HG02798 (cell line): Measurements from ENCODE around the gene HOXA2.

ENCODE experiments used
- ATAC-seq: cut with Tn5 transposase; IDR thresholded peaks from one replicate; pipeline ENCODE4 v1.9.1; 2021; ENCODE audit warnings: mild to moderate bottlenecking; ENCODE audit not compliant: unreplicated experiment, poor library complexity

Gene HOXA2

DNA sequence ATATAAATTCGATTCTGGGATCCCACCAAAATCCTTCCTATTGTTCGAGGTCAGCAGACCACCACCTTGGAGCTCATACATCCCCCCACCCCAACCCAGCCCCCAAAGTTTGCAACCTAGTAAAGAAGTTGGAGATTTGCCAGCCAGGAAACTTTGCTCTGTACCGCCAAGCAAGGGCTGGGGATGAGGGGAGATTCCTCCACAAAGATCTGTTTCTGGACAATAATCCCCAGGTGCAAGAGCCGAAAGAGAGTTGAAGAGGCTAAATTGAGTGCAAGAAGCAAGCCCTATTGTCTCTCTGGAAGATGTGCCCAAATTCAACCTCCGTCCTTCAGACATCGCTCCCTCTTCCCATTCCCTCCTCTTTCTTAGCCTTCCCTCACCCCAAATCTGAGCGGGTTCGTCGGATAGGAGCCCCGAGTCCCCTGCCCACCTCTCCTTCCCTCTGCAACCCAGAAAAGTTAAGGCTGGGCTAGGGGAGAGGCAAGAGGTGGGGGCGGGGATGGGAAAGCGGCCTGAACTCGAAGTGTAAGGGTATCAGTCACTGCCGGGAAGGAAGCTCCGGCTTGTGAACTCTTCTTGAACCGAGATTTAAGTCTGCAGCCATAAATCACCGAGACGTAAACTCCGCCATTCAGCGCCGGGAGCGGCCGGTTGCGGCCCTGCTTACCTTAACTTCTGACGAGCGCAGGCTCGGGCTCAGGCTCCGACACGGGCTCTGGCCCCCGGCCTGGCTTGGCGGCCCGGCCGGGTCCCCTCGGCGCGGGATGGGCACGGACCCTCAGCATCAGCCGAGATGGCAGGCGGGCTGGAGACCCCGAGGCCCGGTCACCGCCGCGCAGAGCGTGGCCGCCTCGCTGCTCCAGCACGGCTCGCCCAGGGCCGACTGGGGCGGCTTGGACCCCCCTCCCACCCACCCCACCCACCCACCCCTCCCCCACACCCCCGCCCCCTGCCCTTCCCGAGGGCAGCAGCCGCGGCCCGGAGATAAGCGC is 10.8 kb upstream of the HOXA2 start:
- no peak for ATAC-seq

DNA sequence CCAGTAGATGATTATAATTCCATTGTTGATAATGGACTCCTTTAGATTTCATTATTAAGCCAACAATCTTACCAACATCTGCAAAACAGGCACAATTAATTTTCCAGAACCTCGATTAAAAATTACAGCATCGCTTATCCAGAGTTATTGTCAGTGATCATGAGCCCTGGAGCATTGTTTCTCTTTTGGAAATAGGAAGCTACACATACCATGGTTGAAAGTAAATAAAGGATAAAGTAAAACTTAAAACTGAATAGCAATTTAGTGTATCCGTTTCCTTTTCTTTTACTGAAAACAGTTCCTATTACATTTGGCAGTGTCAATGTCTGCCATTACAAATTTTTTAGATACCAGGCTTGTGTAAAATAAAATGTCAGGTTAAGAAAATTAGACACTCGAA is 9.9 kb upstream of the HOXA2 start:
- no peak for ATAC-seq

DNA sequence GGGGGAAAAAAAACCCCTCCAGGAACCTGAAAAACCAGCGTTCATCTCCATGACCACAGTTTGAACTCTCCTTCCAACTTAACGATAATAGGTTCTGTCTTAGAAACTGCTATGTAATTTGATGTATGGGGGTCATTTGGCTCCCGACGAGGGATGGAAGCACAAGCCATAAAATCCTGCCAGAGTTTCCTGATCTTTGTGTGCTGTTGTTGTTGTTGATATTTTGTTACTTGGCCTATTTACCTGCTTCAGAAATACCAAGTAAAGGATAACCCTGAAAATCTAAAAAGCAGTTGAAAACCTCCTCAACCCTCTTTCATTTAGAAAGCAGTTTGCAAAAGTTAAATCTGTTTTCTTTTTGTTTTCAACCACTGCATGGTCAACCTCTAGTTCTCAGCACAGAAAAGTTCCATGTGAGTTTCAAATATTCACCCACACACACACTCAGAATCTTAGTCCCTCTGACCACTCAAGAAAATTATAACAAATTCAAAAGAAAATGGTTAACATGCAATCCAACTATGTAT is 9.3 kb upstream of the HOXA2 start:
- no peak for ATAC-seq

DNA sequence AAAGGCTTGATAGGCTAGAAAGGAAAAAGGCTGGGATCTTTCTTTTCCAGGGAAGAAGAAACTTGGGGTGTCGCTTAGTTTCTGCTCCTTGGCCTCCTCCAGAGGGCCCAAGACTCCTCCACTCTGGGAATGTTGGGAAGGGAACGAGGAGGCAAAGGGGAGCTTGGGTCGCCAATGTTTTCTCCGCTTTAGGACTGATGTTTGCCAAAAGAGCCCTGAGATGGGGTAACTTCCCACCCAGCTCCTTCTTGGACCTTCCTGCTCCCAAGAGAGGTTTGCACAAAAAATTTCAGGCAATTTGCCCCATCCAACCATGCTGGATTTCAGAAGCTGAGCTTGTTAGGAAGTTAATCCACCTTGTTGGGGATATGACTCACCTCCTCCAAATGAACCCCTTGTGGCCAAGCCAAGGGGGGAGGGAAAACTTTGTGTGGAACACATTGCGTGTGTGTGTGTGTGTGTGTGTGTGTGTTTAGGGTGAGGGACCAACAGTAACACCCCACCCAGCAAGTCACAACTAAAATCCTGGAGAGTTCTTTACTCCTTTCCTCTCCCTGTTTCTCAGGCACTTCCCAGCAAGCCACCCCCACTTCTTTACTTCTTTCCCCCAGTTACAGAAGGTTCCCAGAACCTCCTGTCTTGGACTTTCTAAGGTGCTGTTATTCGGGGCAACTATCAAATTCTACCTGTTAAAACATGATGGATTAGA is 8.7 kb upstream of the HOXA2 start:
- ATAC-seq: no peak

DNA sequence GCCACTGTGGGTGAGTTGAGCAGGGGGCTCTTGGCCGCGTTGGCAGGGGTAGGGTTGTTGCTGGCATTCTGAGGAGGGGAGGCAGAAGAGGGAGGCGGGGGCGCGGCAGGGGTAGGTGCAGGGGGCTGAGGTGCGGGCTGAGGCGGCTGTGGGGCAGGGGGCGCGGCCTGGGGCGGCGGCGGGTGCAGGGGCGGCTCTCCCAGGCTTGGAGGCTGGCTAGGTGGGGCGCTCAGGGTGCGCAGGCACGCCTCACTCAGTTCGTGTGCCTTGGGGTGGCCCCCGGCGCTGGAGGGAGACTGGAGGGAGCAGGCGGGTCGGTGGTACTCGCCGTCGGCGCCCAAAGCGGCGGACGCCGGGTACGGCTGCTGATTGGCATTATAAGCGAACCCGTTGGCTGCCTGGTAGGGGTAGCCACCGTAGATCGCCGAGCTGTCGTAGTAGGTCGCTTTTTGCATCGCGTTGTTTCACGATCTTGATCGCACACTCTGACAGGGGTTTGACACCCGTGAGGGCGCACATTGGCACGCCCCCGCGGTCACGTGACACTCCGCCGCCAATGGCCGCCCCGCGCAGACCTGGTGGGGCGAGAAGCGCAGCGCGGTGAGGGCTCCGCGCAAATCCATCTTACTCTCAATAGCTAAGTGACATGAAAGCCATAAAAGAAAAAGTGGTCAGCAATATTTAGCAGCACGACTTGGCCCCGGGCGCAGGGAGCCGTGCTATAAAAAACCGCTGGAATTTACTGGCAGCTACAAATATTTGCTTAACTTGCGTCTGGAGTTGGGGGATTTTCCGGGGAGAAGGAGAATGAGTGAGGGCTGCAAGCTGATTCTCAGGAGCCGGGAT is 7.9 kb upstream of the HOXA2 start:
- ATAC-seq: no peak

DNA sequence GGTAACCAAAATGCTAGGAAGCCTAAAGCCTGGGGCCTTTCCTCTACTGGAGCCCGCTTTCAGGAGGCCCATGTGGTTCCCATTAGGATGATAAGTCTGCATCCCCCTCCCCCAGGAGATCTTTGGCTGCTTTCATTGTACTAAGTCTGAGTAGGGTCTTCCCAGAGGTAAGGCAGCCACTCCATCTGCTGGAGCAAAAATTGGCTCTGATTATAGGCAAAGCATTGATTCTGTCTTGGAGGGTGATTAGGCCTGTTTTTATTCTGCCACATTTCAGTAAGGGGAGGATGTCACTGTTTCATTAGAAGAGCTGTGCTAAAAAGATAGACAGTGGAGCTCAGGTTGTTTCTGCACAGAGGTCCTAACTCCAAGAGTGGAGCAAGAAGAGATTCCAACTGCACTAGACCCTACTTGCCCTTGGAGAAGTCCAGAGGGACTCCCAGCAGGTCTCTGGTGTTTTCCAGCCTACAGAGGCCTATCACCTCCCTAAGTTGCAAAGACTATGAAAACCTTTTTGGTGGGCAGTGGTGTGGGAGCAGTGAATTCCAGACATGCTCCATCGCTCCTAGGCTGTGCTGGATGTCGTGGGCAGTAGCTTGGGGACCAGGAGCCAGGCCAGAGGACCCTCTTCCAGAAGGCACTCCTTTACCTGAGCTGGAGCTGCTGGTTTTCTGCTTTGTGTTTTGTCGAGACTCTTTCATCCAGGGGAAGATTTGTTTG is 7.1 kb upstream of the HOXA2 start:
- ATAC-seq: no peak

DNA sequence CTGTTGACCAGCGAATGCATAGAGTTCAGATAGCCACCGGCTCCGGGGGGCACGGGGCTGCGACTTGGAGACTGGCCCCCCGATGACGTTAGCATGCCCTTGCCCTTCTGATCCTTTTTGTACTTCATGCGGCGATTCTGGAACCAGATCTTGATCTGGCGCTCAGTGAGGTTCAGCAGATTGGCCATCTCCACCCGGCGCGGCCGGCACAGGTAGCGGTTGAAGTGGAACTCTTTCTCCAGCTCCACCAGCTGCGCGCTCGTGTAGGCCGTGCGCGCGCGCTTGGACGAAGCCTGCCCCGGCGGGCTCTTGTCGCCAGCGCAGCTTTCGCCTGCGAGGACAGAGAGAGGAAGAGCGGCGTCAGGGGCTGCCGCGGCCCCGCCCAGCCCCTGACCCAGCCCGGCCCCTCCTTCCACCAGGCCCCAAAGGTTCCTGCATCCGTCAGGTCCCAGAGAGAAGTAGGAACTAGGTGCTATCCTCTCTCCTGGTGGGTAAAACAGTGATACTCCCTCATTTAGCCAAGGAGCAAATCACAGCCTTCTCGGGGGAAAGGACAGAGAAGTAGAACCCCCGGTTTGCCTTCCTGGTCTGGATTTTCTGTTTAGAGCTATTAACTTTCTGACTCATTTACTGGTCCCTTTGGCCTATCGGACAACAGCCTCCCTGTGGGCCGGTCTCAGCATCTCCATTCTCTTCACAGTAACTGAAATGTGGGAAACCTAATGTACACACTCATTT is 6.1 kb upstream of the HOXA2 start:
- no peak for ATAC-seq

DNA sequence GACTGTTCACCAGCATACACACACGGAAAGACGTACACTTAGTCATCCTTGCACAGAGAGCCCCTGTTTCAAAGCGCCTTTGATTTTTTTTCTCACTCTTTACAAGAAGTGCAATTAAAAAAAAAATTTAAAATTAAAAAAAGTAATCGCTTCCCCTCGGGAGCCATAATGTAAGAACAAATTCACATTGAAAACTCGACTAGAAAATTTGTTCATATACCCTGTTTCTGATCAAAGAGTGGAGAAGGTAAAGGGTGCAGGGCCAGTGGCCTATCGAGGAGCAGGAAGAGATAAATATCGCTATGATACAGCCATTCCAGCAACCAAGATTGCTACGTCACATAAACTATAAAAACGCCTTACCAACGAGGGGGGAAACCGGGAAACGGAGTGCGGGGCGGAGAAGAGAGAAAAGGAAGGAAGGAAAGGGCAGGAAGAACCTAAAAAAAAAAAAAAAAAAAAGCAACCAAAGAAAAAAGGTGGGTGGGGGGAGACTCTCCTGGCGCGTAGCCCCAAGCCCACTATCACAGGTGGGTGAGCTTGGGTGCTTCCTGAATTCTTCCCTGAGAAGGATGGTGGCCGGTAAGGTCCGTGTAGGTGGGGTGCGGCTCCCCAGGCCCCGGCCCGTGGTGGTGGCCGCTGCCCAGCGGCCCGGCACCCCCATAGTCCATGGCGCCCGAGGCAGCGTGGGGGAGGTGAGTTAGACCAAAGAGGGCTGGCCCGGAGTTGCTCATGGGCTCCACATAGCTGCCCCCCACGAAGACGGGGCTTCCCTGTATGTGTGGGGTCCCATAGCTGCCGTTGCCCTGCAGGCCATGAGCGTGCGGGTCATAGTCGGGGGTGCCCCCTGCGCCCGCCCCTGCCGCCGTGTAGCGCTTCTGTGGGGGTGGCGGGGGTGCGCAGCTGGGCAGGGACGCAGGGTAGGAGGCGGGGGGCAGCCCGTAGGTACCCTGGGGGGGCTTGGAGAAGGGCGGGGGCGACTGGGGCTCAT is 5.2 kb upstream of the HOXA2 start:
- no peak for ATAC-seq

DNA sequence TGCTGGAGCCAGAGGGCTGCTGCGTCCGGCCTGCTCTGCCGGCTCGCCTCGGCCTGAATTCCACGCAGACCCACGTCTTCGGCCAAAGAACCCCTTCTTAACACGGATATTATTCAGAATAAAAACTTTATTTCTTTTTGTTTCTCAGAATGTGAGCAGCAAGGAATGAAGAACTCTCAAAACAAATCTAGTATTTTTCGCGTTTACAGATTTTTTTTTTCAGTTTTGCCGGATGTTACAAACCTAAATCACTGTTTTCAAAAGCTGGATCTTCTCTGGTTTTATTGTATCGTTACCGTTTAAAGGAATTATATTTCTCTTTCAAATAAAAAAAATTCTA is 4.4 kb upstream of the HOXA2 start:
- ATAC-seq: no peak

DNA sequence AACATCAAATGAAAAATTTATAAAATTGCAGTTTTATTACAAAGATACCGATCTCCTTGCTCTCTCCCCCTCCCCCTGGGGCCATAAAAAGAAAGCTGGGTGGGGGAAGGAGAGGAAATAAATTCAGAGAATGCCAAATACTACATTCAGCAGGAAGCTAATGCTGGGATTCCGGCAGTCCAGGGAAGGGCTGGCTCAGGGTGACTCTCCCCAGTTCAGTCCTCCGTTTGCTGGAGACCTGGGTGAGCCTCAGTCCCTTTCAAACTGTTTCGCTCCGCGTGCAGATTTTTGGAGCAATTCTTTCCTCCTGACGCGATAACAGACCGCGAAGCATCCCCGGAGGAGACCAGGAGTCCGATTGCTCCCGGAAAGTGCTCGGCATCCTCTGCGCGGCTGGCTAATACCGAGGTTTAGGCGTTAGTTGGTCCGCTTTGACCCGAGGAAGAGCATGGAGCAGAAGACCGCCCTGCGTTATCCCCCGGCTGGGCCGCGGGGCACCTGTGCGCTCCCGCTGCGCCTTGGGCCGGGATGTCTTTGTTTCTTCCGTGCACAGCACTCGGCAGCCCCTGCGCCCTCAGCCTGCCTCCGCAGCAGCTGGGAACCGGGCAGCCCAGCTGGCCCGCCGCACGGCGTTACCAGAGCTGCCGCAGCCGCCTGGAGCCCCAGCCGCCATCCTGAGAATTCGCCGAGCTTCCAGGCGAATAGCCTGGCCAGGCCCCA is 3.9 kb upstream of the HOXA2 start:
- no peak for ATAC-seq

DNA sequence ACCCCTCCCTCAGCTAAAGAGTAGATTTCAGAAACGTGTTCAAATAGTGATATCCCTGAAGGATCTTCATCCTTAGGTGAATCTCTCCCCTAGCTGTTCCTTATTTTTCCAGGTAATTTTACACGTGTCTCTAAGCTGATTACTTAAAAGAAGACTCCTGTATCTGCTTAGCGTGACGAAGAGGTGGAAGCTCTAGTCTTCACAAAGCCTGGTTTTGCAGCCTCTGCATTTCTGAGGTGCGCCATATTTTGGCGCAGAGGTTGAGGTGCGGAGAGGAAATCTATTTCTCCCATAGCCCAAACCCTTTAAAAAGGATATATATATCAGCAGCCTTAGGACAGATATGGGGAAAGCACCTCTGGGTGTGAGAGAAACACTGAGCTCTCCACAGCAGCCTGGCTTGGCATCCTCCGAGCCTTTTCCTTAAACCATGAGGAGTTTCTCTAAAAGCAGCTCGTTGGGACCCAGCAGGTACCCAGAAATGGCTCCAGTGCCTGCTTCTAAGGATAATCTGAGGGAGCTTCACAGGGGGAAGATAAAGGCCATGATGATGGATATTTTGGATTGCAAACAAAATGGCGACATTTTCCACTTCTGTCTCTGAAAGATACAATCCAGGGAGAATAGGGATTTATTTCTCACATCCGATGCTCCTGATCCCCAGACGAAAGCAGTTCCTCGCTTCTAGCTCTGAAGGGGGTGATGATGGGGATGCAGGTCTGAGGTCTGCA is 3.0 kb upstream of the HOXA2 start:
- no peak for ATAC-seq

DNA sequence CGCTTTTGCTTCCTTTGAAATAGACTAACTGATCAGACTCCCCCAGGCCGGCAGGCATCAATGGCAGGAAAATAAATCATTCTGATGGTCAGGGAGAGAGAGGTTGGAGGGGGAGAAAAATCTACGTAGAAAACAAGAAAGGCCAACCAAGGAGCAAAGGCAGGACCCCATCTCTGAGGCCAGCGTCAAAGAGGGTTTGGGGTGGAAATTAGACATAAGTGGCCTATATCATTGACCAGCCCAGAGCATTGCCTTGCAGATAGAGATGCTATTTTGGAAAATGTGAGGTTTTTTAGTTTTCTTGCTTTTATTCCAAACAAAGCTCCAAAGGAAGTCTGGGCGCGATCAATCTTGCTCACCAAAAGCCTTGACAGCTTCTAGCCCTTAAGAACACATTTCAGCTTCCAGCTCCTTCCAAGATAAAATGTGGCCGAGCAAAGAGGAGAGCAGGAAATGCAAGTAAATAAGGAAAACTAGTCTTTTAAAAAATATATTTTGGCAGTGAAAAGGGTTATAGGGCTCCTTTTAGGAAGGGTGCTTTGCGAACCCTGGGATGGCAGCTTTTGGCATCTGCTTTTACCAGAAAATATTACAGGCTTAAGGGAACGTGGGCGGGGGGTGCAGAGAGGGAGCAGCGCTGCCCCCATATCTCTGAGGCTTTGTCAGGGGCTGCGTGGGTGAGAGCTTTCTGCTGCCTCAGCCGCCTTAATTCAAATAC is 2.0 kb upstream of the HOXA2 start:
- ATAC-seq: no peak

DNA sequence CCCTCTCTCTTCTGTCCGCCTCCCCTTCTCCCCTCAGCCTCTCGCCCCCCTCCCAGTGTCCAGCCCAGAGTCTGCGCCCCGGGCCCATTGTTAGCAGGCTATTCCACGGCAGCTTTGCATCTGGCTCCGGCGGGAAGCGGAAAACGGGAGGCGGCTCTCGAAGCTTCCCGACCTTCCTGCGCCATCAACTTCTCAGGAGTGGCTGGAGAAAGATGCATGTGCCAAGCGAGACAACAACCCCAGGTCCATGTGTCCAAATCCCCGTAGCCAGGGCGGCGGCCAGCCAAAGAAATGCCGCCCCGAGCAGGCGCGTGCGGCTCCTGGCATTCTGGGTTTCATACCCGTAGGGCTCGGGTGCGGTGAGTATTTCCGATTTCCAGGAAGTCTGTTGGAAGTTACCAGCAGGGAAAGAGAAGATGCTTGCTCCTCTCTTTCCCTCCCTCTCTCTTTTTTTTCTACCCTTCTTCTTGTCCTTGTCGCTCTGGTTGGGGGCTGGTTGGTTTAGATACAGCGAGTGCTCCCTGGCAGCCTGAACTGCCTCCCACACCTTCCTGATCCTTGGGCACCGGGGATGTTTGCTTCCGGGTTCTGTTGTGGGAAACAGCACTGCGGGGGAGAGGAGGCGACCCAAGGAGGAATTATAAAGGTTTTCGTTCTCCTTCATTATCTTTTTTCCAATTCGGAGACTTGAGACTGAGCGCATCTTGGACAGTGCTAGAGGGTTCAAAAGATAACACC is 1.2 kb upstream of the HOXA2 start:
- ATAC-seq: no peak

DNA sequence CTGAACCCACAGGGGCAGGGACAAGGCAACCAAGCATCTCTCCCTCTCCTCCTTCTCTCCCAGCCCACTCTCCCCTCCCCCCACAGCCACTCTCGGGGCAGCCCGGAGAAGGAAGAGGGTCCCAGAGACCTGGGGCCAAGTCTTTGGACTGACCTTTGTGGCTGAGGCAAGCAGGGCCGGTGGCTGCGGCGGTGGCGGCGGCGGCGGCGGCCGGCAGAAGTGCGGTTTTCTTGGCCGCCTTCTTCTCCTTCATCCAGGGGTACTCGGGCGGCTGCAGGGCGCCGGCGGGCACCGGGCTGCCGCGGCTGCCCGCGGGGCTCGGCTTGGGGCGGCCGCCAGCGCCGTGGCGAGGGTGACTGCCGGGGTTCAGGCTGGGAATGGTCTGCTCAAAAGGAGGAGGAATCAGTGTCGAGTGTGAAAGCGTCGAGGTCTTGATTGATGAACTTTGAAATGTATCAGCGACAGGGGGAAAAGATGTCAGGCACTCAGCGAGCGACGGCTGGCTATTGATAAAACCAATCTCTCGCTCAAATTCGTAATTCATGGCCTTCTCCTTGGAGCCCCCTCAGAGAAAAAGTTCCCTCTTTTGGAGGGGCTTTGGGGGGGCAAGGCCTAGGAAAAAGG is 414 bp downstream of the HOXA2 start:
- ATAC-seq: no peak
